Stomach smooth muscle (tissue), 2 donors: ENCODE data around the gene ALLC.

ENCODE experiments used
- H3K27ac ChIP-seq: one replicate; pipeline ENCODE4 v1.7.0; 2013; ENCODE audit warnings: mild to moderate bottlenecking, low read length, inconsistent platforms
- H3K27me3 ChIP-seq, 2 donors: one replicate each; pipeline ENCODE4 v1.7.0; 2013; ENCODE audit warnings: low read length in 2 of 2; ENCODE audit not compliant: insufficient read depth in 2 of 2, control insufficient read depth in 1 of 2
- H3K36me3 ChIP-seq, 2 donors: one replicate each; pipeline ENCODE4 v1.7.0; 2013; ENCODE audit warnings: low read length in 2 of 2; ENCODE audit not compliant: control insufficient read depth in 2 of 2, insufficient read depth in 2 of 2
- H3K4me1 ChIP-seq: one replicate; pipeline ENCODE4 v1.7.0; 2013; ENCODE audit warnings: low read length; ENCODE audit not compliant: control insufficient read depth, insufficient read depth
- H3K4me3 ChIP-seq, 2 donors: one replicate each; pipeline ENCODE4 v1.7.0; 2013; ENCODE audit warnings: low read length in 2 of 2
- H3K9ac ChIP-seq, 2 donors: one replicate each; pipeline ENCODE4 v1.7.0; 2013; ENCODE audit warnings: low read length in 2 of 2, mild to moderate bottlenecking in 1 of 2
- H3K9me3 ChIP-seq, 2 donors: one replicate each; pipeline ENCODE4 v1.7.0; 2013; ENCODE audit warnings: low read length in 2 of 2; ENCODE audit not compliant: control insufficient read depth in 2 of 2
- donor health status: healthy.
- donor health status: Pancreatic carcinoma.

The ALLC gene

GRCh38 chr2:3704692-3705091 lies 46.7 kb downstream of the ALLC start:
- peaks cover 8% of the 10 kb centered on the region for H3K4me1 ChIP-seq
- no peak overlapping the region for H3K4me3 ChIP-seq
- H3K9ac ChIP-seq, result no peak overlapping the region
- no peak overlapping the region for H3K27ac ChIP-seq
- H3K27me3 ChIP-seq, result peaks cover 20 to 23% of the 10 kb centered on the region in 2 donors
- no peaks in the 10 kb centered on the region for H3K36me3 ChIP-seq
- H3K9me3 ChIP-seq, result no peaks in the 10 kb centered on the region

DNA sequence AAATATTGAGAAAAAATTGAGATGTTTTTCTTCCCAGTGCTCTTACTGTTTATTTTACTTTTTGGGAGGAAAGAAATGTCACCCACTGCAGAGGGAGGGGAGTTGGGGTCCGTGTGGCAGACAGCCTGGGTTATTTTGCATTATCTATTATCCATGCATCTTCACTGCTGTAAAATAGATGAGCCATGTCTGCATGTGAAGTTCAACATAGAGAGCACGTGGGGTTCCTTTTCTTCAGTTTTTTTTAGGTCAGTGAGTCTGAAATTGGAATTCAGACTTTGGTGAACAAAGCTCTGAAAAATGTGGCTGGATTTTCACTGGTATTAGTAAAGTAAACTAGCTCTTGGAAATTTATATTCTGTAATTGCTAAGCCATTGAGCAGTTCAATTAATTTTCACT lies 47.8 kb downstream of the ALLC start:
- Histone ChIP-seq H3K9me3 (no peaks in the 10 kb centered on the region), H3K9ac (no peak overlapping the region), H3K4me3 (no peak overlapping the region), H3K27ac (no peak overlapping the region), H3K27me3 (peaks cover 20 to 24% of the 10 kb centered on the region in 2 donors), H3K4me1 (peaks cover 8% of the 10 kb centered on the region), H3K36me3 (no peaks in the 10 kb centered on the region)

DNA sequence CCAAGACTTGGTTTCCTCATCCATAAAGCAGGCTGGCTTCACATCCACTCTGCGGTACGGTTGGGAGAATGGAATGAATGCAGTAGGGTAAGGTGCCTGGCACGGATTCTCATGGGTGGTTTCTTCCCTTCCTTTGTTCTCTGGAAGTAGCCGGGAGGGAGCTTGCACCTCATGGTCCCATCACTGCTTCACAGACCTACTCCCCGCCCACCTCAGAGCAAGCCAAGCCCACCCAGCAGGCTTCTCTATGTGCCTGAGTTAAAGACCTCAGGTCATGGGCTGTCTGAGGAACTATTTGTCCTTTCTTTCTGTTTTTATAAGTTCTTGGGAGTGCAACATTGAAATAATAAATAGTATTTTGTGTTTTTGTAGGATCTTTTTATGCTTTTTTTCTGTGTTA lies 48.9 kb downstream of the ALLC start:
- Histone ChIP-seq H3K9ac (no peak overlapping the region), H3K36me3 (no peaks in the 10 kb centered on the region), H3K27ac (no peak overlapping the region), H3K4me3 (no peak overlapping the region), H3K9me3 (no peaks in the 10 kb centered on the region), H3K27me3 (peaks cover 17 to 24% of the 10 kb centered on the region in 2 donors), H3K4me1 (peaks cover 8% of the 10 kb centered on the region)

GRCh38 chr2:3708576-3708975 lies 50.6 kb downstream of the ALLC start:
- Histone ChIP-seq H3K27me3 (peaks cover 8 to 11% of the 10 kb centered on the region in 2 donors), H3K4me1 (peaks cover 5% of the 10 kb centered on the region), H3K9ac (no peak overlapping the region), H3K9me3 (no peaks in the 10 kb centered on the region), H3K36me3 (no peaks in the 10 kb centered on the region), H3K4me3 (no peak overlapping the region), H3K27ac (no peak overlapping the region)

DNA sequence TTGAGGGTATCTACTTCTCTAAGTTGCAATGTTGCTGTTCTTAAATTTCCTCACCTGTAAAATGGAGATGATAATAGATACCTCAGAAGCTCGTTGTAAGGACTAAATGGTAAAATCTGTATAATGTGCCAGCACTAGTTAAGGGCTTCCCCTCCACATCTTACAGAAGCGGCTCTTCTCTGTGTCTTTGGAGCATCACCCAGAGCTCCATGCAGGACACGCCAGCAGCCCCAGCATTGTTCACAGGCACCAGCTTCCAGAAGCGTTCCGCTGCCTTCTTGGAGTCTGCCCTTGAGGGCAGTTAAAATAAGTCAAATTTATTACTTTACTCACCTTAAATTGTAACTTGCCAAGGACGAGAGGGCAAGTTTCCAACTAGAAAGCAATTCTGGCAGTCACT lies 51.2 kb downstream of the ALLC start:
- H3K9ac ChIP-seq, result no peak overlapping the region
- H3K4me3 ChIP-seq, result no peak overlapping the region
- H3K9me3 ChIP-seq, result no peaks in the 10 kb centered on the region
- no peaks in the 10 kb centered on the region for H3K4me1 ChIP-seq
- H3K27me3 ChIP-seq, result peaks cover 6 to 8% of the 10 kb centered on the region in 2 donors
- H3K27ac ChIP-seq, result no peak overlapping the region
- H3K36me3 ChIP-seq, result no peaks in the 10 kb centered on the region

GRCh38 chr2:3712424-3712823 lies 54.4 kb downstream of the ALLC start:
- no peak overlapping the region for H3K27ac ChIP-seq

DNA sequence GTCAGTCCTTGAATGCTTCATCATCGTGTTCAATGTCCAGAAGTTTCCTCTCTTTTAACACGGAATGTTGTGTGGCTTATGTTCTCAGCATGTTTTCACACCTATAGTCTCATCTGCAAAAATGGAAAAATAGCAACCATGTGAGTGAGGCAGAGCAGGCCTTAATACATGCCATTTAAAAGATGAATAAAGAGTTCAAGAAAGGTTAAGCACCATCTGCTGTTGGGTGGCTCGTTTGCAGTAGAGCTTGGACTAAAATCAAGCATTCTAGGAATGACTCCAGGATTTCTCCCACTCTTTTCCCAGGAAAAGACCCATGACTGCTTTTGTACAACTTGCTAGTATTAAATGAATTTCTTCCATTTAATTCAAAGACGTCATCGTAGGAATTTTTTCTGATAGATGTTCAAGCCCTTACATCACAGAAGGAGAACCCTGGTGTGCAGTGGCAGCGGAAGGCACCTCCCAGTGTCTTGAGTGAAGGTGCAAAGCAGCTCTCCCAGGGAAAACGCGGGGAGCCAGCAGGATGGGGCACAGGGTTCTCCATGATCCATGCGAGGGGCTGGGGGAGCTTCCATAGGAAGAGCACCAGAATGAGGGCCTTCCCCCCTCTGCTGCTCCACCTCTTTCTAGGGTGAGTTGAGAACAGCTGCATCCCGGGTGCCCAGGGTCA lies 55.0 kb downstream of the ALLC start:
- H3K9me3 ChIP-seq, result no peaks in the 10 kb centered on the region
- H3K4me1 ChIP-seq, result no peaks in the 10 kb centered on the region
- H3K9ac ChIP-seq, result no peak overlapping the region
- no peak overlapping the region for H3K4me3 ChIP-seq
- H3K27ac ChIP-seq, result no peak overlapping the region
- H3K27me3 ChIP-seq, result peaks cover 0 to 6% of the 10 kb centered on the region in 2 donors
- no peaks in the 10 kb centered on the region for H3K36me3 ChIP-seq

More at GRCh38 chr2:3712424-3712823, 54.4 kb downstream of the ALLC start:
- Histone ChIP-seq H3K9ac (no peak overlapping the region), H3K4me3 (no peak overlapping the region), H3K4me1 (no peaks in the 10 kb centered on the region), H3K36me3 (no peaks in the 10 kb centered on the region), H3K27me3 (peaks cover 0 to 6% of the 10 kb centered on the region in 2 donors), H3K9me3 (no peaks in the 10 kb centered on the region)

DNA sequence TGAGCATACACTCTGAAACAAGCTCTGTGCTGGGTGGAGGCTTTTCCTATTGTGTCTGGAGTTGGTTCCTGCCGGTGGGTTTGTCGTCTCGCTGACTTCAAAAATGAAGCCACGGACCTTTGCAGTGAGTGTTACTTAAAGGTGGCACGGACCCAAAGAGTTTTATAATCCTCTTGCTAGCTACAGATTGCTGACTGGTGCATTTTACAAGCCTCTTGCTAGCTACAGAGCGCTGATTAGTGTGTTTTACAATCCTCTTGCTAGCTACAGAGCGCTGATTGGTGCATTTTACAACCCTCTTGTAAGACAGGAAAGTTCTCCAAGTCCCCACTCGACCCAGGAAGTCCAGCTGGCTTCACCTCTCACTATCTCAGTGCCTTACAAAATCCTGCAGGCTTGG lies 60.7 kb downstream of the ALLC start:
- Histone ChIP-seq H3K27ac (no peak overlapping the region), H3K9ac (no peak overlapping the region), H3K4me1 (no peaks in the 10 kb centered on the region), H3K9me3 (peaks cover 0 to 4% of the 10 kb centered on the region in 2 donors), H3K36me3 (no peaks in the 10 kb centered on the region), H3K27me3 (peaks cover 0 to 2% of the 10 kb centered on the region in 2 donors), H3K4me3 (no peak overlapping the region)

DNA sequence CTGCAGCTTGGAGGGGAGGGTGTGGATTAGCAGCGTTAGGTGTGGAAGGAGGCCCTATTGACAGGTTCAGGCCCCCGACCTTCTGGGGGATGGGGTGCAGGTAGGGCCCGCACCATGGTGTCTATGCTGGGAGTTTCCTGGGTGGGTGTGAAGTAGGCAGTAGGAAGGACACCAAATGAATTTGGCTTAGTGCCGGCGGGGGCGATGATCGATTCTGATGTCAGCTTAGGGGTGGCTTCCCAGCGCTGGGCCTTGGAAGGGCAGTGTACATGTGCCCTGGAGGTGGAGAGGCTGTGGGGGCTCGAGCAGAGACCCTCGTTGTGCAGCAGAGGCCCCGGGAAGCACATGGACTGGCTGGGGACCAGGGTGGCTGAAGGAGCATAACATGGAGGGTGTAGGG lies 67.0 kb downstream of the ALLC start:
- Histone ChIP-seq H3K27me3 (peaks cover 0 to 4% of the 10 kb centered on the region in 2 donors), H3K4me3 (no peak overlapping the region), H3K9me3 (peaks cover 0 to 4% of the 10 kb centered on the region in 2 donors), H3K27ac (no peak overlapping the region), H3K4me1 (no peaks in the 10 kb centered on the region), H3K36me3 (no peaks in the 10 kb centered on the region), H3K9ac (no peak overlapping the region)

GRCh38 chr2:3725458-3726250 lies 67.7 kb downstream of the ALLC start:
- Histone ChIP-seq H3K27ac (no peak overlapping the region), H3K4me3 (no peak overlapping the region), H3K36me3 (no peaks in the 10 kb centered on the region), H3K9ac (no peak overlapping the region), H3K4me1 (no peaks in the 10 kb centered on the region), H3K9me3 (no peaks in the 10 kb centered on the region), H3K27me3 (peaks cover 0 to 4% of the 10 kb centered on the region in 2 donors)

DNA sequence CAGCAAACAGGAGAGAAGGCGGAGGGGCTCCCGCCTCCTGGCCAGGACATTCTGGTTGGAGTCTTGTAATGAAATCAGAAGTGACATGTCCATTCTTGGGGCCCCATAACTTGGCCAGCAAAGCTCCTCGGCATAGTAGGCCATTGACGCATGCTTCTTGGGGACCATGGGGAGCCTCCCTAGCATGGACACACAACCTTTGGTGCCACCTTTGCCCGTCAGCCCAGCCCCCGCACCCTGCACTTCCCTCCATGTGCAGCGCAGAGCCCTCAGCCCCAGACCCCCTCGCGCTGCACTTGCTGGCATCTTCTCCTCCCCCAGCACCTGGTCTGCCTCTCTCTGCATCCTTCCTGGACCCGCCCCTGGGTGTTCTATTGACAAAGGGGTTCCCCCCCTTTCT lies 68.5 kb downstream of the ALLC start:
- peaks cover 0 to 4% of the 10 kb centered on the region in 2 donors for H3K27me3 ChIP-seq
- no peak overlapping the region for H3K9ac ChIP-seq
- H3K4me1 ChIP-seq, result no peaks in the 10 kb centered on the region
- no peaks in the 10 kb centered on the region for H3K36me3 ChIP-seq
- H3K27ac ChIP-seq, result no peak overlapping the region
- no peak overlapping the region for H3K4me3 ChIP-seq
- H3K9me3 ChIP-seq, result no peaks in the 10 kb centered on the region
